ENCODE measurements around the gene NT5C3B.
"Not testable (repeated sequence)": the region's sequence is repeated elsewhere in the genome, so short reads cannot be mapped to it uniquely, and the experiment has no call there.

- TF ChIP-seq CTCF (IDR thresholded peaks at IDR 0.05); EZH2 (IDR thresholded peaks at IDR 0.05; ENCODE audit: borderline replicate concordance, insufficient read depth, low read depth, low read length, poor library complexity, severe bottlenecking): not testable (repeated sequence)
Observed at GRCh38 chr17:41829961-41830360, 6.1 kb downstream of the NT5C3B start.
